ENCODE results near the gene MAGEF1.

The MAGEF1 gene

DNA sequence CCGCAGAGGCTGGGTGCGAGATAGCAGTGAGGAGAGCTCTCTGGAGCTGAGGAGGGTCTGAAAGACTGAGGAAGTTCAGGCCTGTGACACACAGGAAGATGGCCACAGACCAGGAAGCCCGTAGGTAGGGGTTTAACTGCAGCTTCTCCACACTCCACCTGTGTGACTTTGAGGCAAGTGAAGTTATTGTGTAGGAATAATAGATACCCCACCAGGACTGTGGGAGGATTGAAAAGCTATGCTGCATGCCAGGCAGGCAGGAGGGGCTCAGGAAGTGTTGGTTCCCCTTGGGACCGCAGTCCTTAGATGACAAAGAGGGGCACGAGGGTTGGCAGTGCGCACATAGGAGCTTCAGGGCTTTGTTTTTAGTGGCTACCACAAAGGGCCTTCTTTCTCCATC, 50.9 kb downstream of the MAGEF1 start:
- no peak for DNase-seq
- no peak overlapping the region for H3K27ac ChIP-seq
- in situ Hi-C loops (cut with HindIII; ENCODE audit: low pct_ligation_motif_present, low sequenced_read_pairs), result no loop called here
- TF ChIP-seq, protein P1, sequence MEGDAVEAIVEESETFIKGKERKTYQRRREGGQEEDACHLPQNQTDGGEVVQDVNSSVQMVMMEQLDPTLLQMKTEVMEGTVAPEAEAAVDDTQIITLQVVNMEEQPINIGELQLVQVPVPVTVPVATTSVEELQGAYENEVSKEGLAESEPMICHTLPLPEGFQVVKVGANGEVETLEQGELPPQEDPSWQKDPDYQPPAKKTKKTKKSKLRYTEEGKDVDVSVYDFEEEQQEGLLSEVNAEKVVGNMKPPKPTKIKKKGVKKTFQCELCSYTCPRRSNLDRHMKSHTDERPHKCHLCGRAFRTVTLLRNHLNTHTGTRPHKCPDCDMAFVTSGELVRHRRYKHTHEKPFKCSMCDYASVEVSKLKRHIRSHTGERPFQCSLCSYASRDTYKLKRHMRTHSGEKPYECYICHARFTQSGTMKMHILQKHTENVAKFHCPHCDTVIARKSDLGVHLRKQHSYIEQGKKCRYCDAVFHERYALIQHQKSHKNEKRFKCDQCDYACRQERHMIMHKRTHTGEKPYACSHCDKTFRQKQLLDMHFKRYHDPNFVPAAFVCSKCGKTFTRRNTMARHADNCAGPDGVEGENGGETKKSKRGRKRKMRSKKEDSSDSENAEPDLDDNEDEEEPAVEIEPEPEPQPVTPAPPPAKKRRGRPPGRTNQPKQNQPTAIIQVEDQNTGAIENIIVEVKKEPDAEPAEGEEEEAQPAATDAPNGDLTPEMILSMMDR (IDR thresholded peaks at IDR 0.05; ENCODE audit: low read depth, low read length, missing control alignments), result no peak
- no peak overlapping the region for H3K4me3 ChIP-seq (ENCODE audit: low read depth, low read length)
- no peaks in the 10 kb centered on the region for H3K27me3 ChIP-seq (replicated peaks)
- H3K36me3 ChIP-seq (replicated peaks), result no peaks in the 10 kb centered on the region

All from brain microvascular endothelial cell (primary cell).